Muscle of leg (tissue), 11 donors: ENCODE results near the gene DCP1B. TPM values are rescaled to one million over a fixed set of nuclear protein-coding genes. Genes with fewer than 3 reads are reported as not detected.
A peak's percentile ranks its signal among the peaks of the same experiment; 100 is the strongest.

Experiments
- DNase-seq: peaks from one replicate; pipeline ENCODE4 v3.0.0; 2013
- H3K27ac ChIP-seq: one replicate; pipeline ENCODE4 v1.5.1; 2013; ENCODE audit warnings: mild to moderate bottlenecking, low read length, control low read depth
- H3K27me3 ChIP-seq: one replicate; pipeline ENCODE4 v1.6.1; 2013; ENCODE audit warnings: low read length; ENCODE audit not compliant: control insufficient read depth, insufficient read depth
- H3K36me3 ChIP-seq: one replicate; pipeline ENCODE4 v1.6.1; 2013; ENCODE audit warnings: low read length; ENCODE audit not compliant: control insufficient read depth, insufficient read depth
- H3K4me1 ChIP-seq: one replicate; pipeline ENCODE4 v1.6.1; 2013; ENCODE audit warnings: low read length; ENCODE audit not compliant: control insufficient read depth, insufficient read depth
- H3K4me3 ChIP-seq: one replicate; pipeline ENCODE4 v1.5.1; 2013; ENCODE audit warnings: low read length, control low read depth
- H3K9me3 ChIP-seq: replicated peaks from 2 replicates; pipeline ENCODE4 v1.6.1; 2013; ENCODE audit warnings: low read depth, low read length; ENCODE audit not compliant: control insufficient read depth
- WGBS: methylation state at CpG from one replicate; pipeline ENCODE4 v1.1.5; 2013; ENCODE audit warnings: missing lambda C conversion rate; ENCODE audit not compliant: insufficient coverage; 5-methylcytosine and 5-hydroxymethylcytosine counted together
- polyA plus RNA-seq, 8 donors: library from polyadenylated mRNA; unstranded; fragments of 120-200 nt; gene quantifications; one replicate each; pipeline versions ENCODE4 v1.2.1 to v1.2.3, GENCODE V29; 2013; ENCODE audit warnings: inconsistent platforms in 1 of 8, low replicate concordance in 1 of 8; ENCODE audit not compliant: insufficient read length in 8 of 8, insufficient read depth in 1 of 8
- total RNA-seq: library from RNA; stranded (reverse); fragments of 120-200 nt; gene quantifications from one replicate; pipeline ENCODE4 v1.2.4, GENCODE V29; 2013

The DCP1B gene
- total and polyA plus RNA-seq, 9 donors: 8.3 to 13.1 (median 11.1) TPM

DNA sequence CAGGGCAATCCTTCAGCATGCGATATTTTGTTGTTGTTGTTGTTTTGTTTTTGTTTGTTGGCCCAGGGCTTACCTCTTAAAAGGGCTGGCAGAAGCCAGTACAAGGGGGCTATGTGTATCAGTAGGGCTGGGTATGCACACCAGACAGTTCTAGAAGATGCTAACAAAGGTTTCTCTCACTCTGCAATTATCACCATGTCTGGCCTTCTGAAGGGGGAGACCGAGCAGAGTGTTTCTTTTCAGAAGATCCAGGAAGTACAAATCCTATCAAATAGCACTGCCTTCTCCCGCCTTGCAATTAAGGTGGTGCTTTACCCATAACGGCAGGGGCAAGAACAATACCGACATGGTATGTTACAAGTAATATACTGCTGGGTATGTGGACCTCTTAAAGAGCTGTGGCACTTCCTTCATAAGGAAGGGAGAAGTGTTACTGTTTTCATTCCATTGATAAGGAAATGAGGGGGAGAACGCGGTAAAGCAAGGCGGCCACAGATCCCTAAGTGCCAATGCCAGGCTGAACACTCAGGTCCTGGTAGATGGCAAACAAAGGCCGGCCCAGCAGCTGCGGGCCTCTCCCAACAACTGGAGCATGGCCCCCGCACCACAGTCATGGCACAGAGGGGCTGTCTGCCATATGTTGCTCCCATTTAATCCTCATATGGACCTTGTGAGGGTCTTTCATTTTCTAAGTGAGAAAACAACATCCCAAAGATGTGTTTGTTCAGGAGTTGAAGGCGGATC, 66.6 kb downstream of the DCP1B start:
- Histone ChIP-seq H3K9me3 (no peaks in the 10 kb centered on the region), H3K27ac (no peak overlapping the region), H3K27me3 (no peaks in the 10 kb centered on the region), H3K36me3 (peaks cover 18% of the 10 kb centered on the region), H3K4me3 (no peak overlapping the region), H3K4me1 (peaks cover 34% of the 10 kb centered on the region)
- no peak for DNase-seq
- WGBS: 89% methylated on average over 7 of the region's 12 CpGs

DNA sequence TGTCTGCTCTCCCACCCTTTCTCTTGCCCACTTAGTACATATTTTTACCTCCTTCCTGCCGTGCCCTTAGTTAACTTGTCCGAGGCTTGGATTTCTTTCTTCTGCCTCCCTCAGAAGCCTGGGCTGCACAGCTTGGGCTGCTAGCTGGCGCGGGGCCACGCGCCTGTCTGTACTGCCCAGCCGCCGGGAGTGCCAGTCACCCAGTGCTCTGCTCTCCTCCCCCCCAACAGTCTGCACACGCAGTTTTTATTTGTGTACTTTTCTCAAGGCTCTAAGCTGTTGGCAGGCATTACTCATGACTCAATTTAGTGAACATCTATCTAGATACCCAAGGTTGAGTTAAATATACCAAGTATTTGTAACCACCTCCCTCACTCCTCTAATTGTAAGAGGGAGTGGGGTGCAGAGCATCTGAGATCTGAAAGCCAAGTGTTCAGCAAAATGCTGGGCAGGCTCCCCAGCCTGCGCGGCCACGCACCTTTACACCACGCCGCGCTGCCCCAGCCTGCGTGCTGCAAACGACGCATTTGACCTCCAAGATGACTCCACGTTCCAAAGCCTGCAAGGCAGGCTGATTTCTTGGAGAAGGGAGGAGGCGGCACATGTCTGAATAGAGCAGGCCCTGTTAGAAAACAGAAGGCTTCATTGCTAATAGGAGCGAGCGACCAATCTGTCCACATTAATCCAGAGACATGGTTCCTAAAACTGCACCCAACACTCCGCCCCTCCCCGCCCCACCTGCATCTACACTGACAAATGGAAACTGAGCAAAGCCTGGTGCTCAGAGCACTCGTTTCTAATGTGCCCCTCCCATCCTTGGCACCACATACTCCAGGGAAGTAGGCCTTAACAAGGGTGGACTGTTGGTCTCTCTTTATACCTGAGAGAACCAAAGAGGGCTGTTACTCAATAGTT, 67.6 kb downstream of the DCP1B start:
- H3K4me1 ChIP-seq: peaks cover 43% of the 10 kb centered on the region
- DNase-seq: peak; percentile 50
- H3K27ac ChIP-seq: no peak overlapping the region
- no peaks in the 10 kb centered on the region for H3K9me3 ChIP-seq
- 79% methylated on average over 22 of the region's 25 CpGs for WGBS
- H3K4me3 ChIP-seq: no peak overlapping the region
- no peaks in the 10 kb centered on the region for H3K27me3 ChIP-seq
- H3K36me3 ChIP-seq: peaks cover 18% of the 10 kb centered on the region

DNA sequence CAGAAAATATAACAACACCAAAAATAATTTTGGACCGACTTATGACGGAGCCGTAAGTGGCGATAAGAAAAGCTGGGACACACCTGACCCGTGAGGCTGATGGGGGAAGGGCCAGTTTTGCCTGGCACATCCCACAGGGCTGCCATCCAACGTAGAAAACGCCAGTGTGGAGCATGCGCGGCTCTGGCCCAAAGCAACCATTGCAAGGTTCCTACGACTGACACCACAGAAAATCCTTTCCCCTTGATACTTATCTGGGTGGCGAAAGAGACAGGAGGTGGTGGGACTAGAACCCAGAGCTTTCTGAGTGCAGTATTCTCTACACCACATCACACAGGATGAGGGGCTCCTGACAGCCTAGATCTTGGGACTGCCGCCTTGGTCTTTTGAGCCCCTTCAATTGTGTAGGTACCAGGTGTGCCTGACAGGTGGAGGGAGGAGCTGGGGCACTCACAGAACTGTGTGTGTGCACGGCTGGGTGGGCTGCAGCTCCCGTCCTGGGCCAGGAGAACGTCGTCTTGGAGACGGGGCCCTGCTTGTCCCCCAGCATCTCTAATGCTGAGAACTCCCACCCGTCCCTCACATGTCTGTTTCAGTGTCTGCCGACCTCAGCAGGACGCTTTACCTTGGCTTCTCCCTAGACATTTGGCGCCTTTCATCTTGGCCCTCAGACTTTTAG, 68.4 kb downstream of the DCP1B start:
- no peaks in the 10 kb centered on the region for H3K27me3 ChIP-seq
- no peak for DNase-seq
- H3K27ac ChIP-seq: no peak overlapping the region
- peaks cover 43% of the 10 kb centered on the region for H3K4me1 ChIP-seq
- 78% methylated on average over 14 of the region's 21 CpGs for WGBS
- no peaks in the 10 kb centered on the region for H3K9me3 ChIP-seq
- peaks cover 18% of the 10 kb centered on the region for H3K36me3 ChIP-seq
- no peak overlapping the region for H3K4me3 ChIP-seq

DNA sequence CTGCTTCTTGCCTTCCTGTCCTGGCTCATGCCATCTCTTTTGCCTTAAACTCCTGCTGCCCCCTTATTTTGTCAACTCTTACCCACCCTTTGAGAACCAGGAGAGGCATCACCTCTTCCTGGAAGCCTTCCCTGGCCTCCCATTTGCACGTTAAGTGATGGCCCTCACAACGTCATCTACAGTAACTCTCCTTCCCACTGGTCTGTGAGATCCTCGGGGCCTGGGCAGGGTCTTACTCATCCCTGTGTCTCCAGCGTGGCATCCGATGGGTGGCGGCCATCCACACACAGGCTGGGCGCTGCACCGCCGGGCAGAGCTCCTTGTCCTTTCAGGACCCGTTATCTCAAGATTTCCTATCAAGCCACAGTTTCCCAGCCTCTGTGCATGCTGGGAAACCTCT, 69.0 kb downstream of the DCP1B start:
- no peak for DNase-seq
- H3K27me3 ChIP-seq: no peaks in the 10 kb centered on the region
- no peak overlapping the region for H3K27ac ChIP-seq
- H3K4me1 ChIP-seq: peaks cover 43% of the 10 kb centered on the region
- H3K9me3 ChIP-seq: no peaks in the 10 kb centered on the region
- no peak overlapping the region for H3K4me3 ChIP-seq
- 91% methylated on average over 6 of the region's 10 CpGs for WGBS
- peaks cover 17% of the 10 kb centered on the region for H3K36me3 ChIP-seq

DNA sequence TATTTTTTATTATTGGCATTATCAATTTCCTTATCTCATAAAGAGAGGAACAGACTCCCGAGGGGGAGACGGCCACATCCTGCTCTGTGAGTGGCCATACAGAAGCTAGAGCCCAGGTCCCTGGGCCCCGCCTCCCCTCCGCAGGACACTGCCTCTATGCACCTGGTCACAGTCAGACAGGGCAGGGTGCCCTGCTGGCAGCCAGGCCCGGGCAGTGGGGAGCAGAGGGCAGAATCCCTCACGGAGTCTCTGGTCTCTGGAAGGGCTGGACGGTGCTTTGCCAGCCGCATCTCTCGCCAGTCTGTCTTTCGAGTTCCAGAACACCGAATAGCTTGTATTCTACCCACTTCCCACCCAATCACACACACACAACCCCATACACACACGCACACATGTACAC, 69.4 kb downstream of the DCP1B start:
- H3K4me3 ChIP-seq: no peak overlapping the region
- no peak for DNase-seq
- no peaks in the 10 kb centered on the region for H3K27me3 ChIP-seq

DNA sequence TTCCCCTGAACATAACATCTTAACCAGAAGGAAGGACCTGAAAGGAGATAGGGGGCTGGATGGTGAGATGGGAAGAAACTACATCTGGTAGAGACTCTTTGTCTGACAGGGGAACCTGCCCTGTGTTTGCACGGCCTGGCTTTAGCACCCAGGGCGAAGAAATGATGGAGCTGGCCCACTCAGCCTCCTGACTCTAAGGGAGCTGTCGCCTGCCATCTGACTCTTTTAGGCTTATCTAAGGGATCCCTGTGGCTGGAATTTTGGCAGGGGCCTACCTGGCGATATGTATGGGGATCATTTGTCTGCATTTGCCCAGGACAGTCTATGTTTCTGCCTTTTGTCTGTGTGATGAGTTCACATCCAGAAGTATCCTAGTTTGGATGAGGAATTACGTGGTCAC, 70.2 kb downstream of the DCP1B start:
- Histone ChIP-seq H3K9me3 (no peaks in the 10 kb centered on the region), H3K4me1 (peaks cover 37% of the 10 kb centered on the region), H3K27ac (no peak overlapping the region), H3K36me3 (peaks cover 12% of the 10 kb centered on the region), H3K4me3 (no peak overlapping the region), H3K27me3 (peaks cover 3% of the 10 kb centered on the region)
- DNase-seq: no peak
- 64% methylated on average over 4 of the region's 5 CpGs for WGBS

More for the DNA sequence above, 69.4 kb downstream of the DCP1B start:
- no peaks in the 10 kb centered on the region for H3K9me3 ChIP-seq
- H3K36me3 ChIP-seq: peaks cover 15% of the 10 kb centered on the region
- peaks cover 43% of the 10 kb centered on the region for H3K4me1 ChIP-seq
- WGBS: 80% methylated on average over 12 of the region's 12 CpGs
- no peak overlapping the region for H3K27ac ChIP-seq

DNA sequence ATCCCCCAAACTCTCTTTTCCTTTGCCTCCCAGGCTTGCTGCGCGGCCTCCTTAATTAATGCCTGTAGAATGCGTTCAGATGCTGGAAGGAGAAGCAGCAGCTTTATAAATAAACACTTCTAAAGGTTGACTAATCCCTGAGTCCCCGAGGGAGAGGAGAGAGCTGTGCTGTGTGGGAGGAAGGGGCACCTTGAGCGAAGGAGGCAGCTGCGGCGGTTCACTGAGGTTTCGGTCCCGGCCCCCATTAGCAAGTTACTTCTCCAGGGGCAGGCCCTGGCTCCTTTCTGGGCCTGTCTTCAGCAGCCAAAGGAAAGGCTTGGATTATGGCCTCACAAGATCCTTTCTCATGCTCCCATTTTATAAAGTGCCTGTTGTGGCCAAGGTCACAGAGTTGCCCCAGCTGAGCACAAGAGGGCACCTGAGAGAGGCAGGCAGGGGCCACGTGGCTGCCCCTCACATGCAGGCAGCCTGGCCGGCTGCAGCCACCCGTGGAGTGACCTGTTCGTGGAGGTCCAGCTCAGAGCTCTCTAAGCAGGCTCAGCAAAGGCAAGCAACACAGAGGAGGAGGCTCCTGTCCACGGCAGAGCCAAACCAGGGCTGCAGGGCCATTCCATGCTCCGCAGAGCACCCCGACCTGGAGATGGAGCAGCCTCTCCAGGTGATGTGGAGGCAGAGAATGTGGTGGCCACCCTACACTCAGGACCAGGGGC, 70.8 kb downstream of the DCP1B start:
- DNase-seq: peak; percentile 42

DNA sequence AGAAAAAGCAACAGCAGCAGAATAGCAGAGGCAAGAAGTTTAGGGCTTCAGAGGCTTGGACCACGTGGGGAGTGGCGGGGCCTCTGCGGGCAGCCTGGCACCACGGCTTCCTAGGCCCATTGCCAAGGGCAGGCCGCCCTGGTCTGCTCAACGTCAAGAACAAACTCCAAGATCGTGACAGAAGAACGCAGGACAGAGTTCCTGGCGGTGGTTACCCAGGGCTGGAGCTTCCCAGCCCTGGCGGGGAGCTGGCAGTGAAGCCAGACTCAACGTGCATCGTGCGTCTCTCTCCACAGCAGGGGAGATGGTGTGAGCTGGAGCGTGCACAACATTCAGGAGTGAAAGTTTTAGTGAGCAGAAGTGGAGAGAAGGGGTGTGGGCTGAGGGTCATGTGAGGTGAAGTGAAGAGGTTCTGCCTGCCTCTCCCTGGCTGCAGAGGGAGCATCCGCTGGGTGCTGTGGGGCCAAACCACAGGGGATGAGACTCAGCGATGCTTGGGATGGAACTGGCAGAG, 71.9 kb downstream of the DCP1B start:
- H3K4me1 ChIP-seq: peaks cover 48% of the 10 kb centered on the region
- no peaks in the 10 kb centered on the region for H3K9me3 ChIP-seq
- H3K27me3 ChIP-seq: peaks cover 5% of the 10 kb centered on the region
- peaks cover 4% of the 10 kb centered on the region for H3K36me3 ChIP-seq
- WGBS: 62% methylated on average over 16 of the region's 16 CpGs
- H3K27ac ChIP-seq: no peak overlapping the region
- no peak overlapping the region for H3K4me3 ChIP-seq
- no peak for DNase-seq

More for the DNA sequence above, 70.8 kb downstream of the DCP1B start:
- H3K36me3 ChIP-seq: peaks cover 9% of the 10 kb centered on the region
- peaks cover 37% of the 10 kb centered on the region for H3K4me1 ChIP-seq
- H3K27me3 ChIP-seq: peaks cover 5% of the 10 kb centered on the region
- no peak overlapping the region for H3K4me3 ChIP-seq
- 45% methylated on average over 8 of the region's 16 CpGs for WGBS
- peak overlapping the region; percentile 25 for H3K27ac ChIP-seq
- no peaks in the 10 kb centered on the region for H3K9me3 ChIP-seq

DNA sequence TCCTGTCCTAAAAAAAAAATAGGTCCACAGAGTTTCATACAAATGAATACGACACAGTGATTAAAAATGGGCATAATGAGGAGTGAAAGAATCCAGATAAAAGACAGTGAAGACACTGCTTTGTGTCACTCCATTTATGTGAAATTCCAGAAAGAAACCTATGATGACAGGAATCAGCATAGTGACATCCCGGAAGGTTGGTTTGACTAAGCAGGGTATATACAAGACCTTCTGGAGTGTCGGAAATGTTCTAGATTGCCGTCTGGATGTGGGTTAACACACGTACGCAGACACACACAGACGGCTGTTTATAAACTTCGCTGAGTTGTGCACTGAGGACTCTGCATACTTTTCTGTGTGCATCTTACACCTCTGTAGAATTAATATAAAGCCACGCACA, 72.6 kb downstream of the DCP1B start:
- DNase-seq: no peak
- H3K27me3 ChIP-seq: peaks cover 5% of the 10 kb centered on the region
- no peaks in the 10 kb centered on the region for H3K36me3 ChIP-seq
- 83% methylated on average over 6 of the region's 9 CpGs for WGBS
- H3K4me3 ChIP-seq: no peak overlapping the region
- no peak overlapping the region for H3K27ac ChIP-seq
- H3K9me3 ChIP-seq: no peaks in the 10 kb centered on the region
- peaks cover 50% of the 10 kb centered on the region for H3K4me1 ChIP-seq
